GM12878 (cell line): ENCODE data around the gene PLEKHD1. TPM values are rescaled to one million over a fixed set of nuclear protein-coding genes. Genes with fewer than 3 reads are reported as not detected.

ENCODE experiments used
- ATAC-seq: fragments of 200-7000 bp; cut with Tn5 transposase; 3 replicates; pipeline ENCODE4 v1.9.1; 2020; ENCODE audit warnings: mild to moderate bottlenecking, moderate library complexity
- BruUV-seq: library from RNA; stranded (reverse); fragments of 400-500 nt; replicated peaks from 2 replicates; lab custom pipeline; 2021; lab: Mats Ljungman, UMichigan
- CTCF ChIA-PET: fragments of 300-600 bp; sonication (Branson Sonifier 250); formaldehyde crosslinking; extraction: SDS; loops from one replicate; lab custom pipeline; 2021; ENCODE audit warnings: inconsistent platforms; lab: Yijun Ruan, JAX
- POLR2A ChIA-PET: fragments of 350-600 bp; formaldehyde crosslinking; extraction: SDS; loops from one replicate; lab custom pipeline; 2021; ENCODE audit warnings: inconsistent platforms; lab: Charles Lee
- RAD21 ChIA-PET: fragments of 300-600 bp; sonication (Branson Sonifier 250); formaldehyde crosslinking; loops from one replicate; lab custom pipeline; 2023; ENCODE audit warnings: antibody characterized with exemption; ENCODE audit not compliant: unreplicated experiment; lab: Charles Lee
- SMC1A ChIA-PET: fragments of 300-600 bp; sonication (Branson Sonifier 250); formaldehyde crosslinking; loops from one replicate; lab custom pipeline; 2023; ENCODE audit not compliant: unreplicated experiment, uncharacterized antibody; lab: Charles Lee
- DNase-seq: peaks from one replicate; pipeline ENCODE4 v3.0.0-alpha.2; 2011; ENCODE audit warnings: low read depth, low spot score
- FAIRE-seq: peaks from 3 replicates; lab custom pipeline; 2011; peaks lifted over from hg19 to GRCh38; lab: Jason Lieb, UNC
- H2AFZ ChIP-seq: 2 replicates; pipeline ENCODE4 v1.6.0; 2011; ENCODE audit warnings: low read depth, low read length, control low read depth; ENCODE audit not compliant: control insufficient read depth
- H3K27ac ChIP-seq: 2 replicates; pipeline ENCODE4 v1.5.1; 2011; ENCODE audit warnings: control low read depth; ENCODE audit not compliant: control insufficient read depth, insufficient read depth
- H3K27me3 ChIP-seq, 2 experiments: replicated peaks in 1 of 2; 2 replicates each; pipeline versions ENCODE4 v1.6.0 to v1.6.1; 2011; ENCODE audit warnings: low read length in 1 of 2; ENCODE audit not compliant: control insufficient read depth in 2 of 2, insufficient read depth in 2 of 2
- H3K36me3 ChIP-seq, 2 experiments: 2 replicates each; pipeline ENCODE4 v1.5.1; 2011; ENCODE audit warnings: low read length in 1 of 2; ENCODE audit not compliant: control insufficient read depth in 2 of 2, insufficient read depth in 2 of 2
- H3K4me1 ChIP-seq: 2 replicates; pipeline ENCODE4 v1.6.1; 2011; ENCODE audit warnings: mild to moderate bottlenecking, low read length, moderate library complexity, mixed read lengths; ENCODE audit not compliant: control insufficient read depth, insufficient read depth
- H3K4me2 ChIP-seq: 2 replicates; pipeline ENCODE4 v1.6.0; 2011; ENCODE audit warnings: control low read depth; ENCODE audit not compliant: control insufficient read depth, insufficient read depth
- H3K4me3 ChIP-seq: fragments of 200-600 bp; sonication (generic); 2 replicates; pipeline ENCODE4 v1.5.1; 2016
- H3K79me2 ChIP-seq: 2 replicates; pipeline ENCODE4 v1.6.0; 2011; ENCODE audit warnings: low read length; ENCODE audit not compliant: control insufficient read depth, insufficient read depth
- H3K9ac ChIP-seq: 2 replicates; pipeline ENCODE4 v1.8.0; 2011; ENCODE audit warnings: low read length, control low read depth, mixed read lengths; ENCODE audit not compliant: control insufficient read depth, insufficient read depth
- H3K9me3 ChIP-seq: replicated peaks from 3 replicates; pipeline ENCODE4 v1.5.1; 2011; ENCODE audit warnings: mild to moderate bottlenecking, low read length; ENCODE audit not compliant: control insufficient read depth, insufficient read depth
- H4K20me1 ChIP-seq: 2 replicates; pipeline ENCODE4 v1.6.0; 2011; ENCODE audit not compliant: control insufficient read depth, insufficient read depth
- BCL11A ChIP-seq: IDR thresholded peaks from 2 replicates; pipeline ENCODE4 v1.6.1; 2011; ENCODE audit warnings: low read depth, low read length
- CHD2 ChIP-seq: IDR thresholded peaks from 2 replicates; pipeline ENCODE4 v1.6.1; 2011; ENCODE audit warnings: low read depth, low read length, improper control_type of control experiment, borderline replicate concordance
- EED ChIP-seq: sonication (generic); IDR thresholded peaks from 2 replicates; pipeline ENCODE4 v1.6.1; 2016; ENCODE audit warnings: antibody characterized with exemption, low read depth
- ETV6 ChIP-seq, 2 experiments: fragments of 450-650 bp in 1 of 2; IDR thresholded peaks in 1 of 2; conservative IDR thresholded peaks in 1 of 2; 2 replicates each; pipeline ENCODE4 v1.6.1; 2014; ENCODE audit warnings: antibody characterized with exemption in 1 of 2, borderline replicate concordance in 1 of 2, low read depth in 1 of 2, mild to moderate bottlenecking in 1 of 2, moderate library complexity in 1 of 2
- GATAD2B ChIP-seq: fragments of 450-650 bp; conservative IDR thresholded peaks from 2 replicates; pipeline ENCODE4 v1.6.1; 2017; ENCODE audit warnings: low read depth, mild to moderate bottlenecking, moderate library complexity
- KDM1A ChIP-seq: fragments of 200-600 bp; sonication (generic); IDR thresholded peaks from 2 replicates; pipeline ENCODE4 v1.6.1; 2016; ENCODE audit warnings: borderline replicate concordance
- LARP7 ChIP-seq: fragments of 450-650 bp; IDR thresholded peaks from 2 replicates; pipeline ENCODE4 v1.6.1; 2017; ENCODE audit warnings: mild to moderate bottlenecking
- MTA3 ChIP-seq: IDR thresholded peaks from 2 replicates; pipeline ENCODE4 v1.6.1; 2012; ENCODE audit warnings: low read length, inconsistent platforms, borderline replicate concordance
- POLR2AphosphoS2 ChIP-seq: IDR thresholded peaks from 2 replicates; pipeline ENCODE4 v1.6.1; 2011; ENCODE audit warnings: low read depth, mild to moderate bottlenecking, low read length, improper control_type of control experiment, moderate library complexity
- SMARCA5 ChIP-seq: fragments of 450-650 bp; IDR thresholded peaks from 2 replicates; pipeline ENCODE4 v1.6.1; 2017; ENCODE audit warnings: mild to moderate bottlenecking
- TBL1XR1 ChIP-seq: IDR thresholded peaks from 2 replicates; pipeline ENCODE4 v1.6.1; 2012; ENCODE audit warnings: low read depth, low read length, improper control_type of control experiment
- YBX1 ChIP-seq: fragments of 450-650 bp; IDR thresholded peaks from 2 replicates; pipeline ENCODE4 v1.6.1; 2016; ENCODE audit warnings: antibody characterized with exemption
- ZNF384 ChIP-seq: IDR thresholded peaks from 2 replicates; pipeline ENCODE4 v1.6.1; 2012; ENCODE audit warnings: low read depth, mild to moderate bottlenecking, low read length, improper control_type of control experiment, borderline replicate concordance
- ZZZ3 ChIP-seq: IDR thresholded peaks from 2 replicates; pipeline ENCODE4 v1.6.1; 2011; ENCODE audit warnings: low read depth; ENCODE audit not compliant: control insufficient read depth, insufficient read length
- WGBS: methylation state at CpG from one replicate; pipeline ENCODE4 v1.1.6; 2016; ENCODE audit warnings: low lambda C conversion rate; ENCODE audit not compliant: insufficient replicate concordance, insufficient coverage; ENCODE audit errors: missing lambda C conversion rate; 5-methylcytosine and 5-hydroxymethylcytosine counted together
- in situ Hi-C: fragments of 300-500 bp; cut with MboI; formaldehyde crosslinking; loops from 9 replicates; pipeline ENCODE4 v1.14.3; 2018; ENCODE audit warnings: mixed read lengths
- intact Hi-C: fragments of 100-400 bp; cut with micrococcal nuclease; formaldehyde crosslinking; loops from one replicate; pipeline ENCODE4 v1.14.2; 2022; ENCODE audit not compliant: unreplicated experiment
- polyA plus RNA-seq, 11 experiments: library from polyadenylated mRNA; depleted of rRNA in 4 of 11; unstranded in 6 of 11; stranded (reverse) in 5 of 11; fragments of >200 nt; fragmentation: Nextera tagmentation in 4 of 11; fragmentation: Illumina TruSeq in 1 of 11; extraction: Ambion mirVana in 4 of 11; extraction: Trizol in 1 of 11; gene quantifications; 1 replicate in 1 of 11; 2 replicates in 10 of 11; pipeline versions ENCODE4 v1.2.1 to v1.2.3, GENCODE V29; 2011 to 2016; ENCODE audit warnings: inconsistent platforms in 2 of 11, missing spikeins in 2 of 11, low read depth in 1 of 11
- total RNA-seq, 4 experiments: library from RNA; depleted of rRNA in 3 of 4; stranded (reverse); fragments of >200 nt in 3 of 4; fragmentation: Illumina TruSeq in 1 of 4; extraction: Trizol in 1 of 4; gene quantifications; 2 replicates each; pipeline versions ENCODE4 v1.2.1 to v1.2.3, GENCODE V29; 2013 to 2021
- TF ChIP-seq, protein P1 (sequence below): IDR thresholded peaks from 2 replicates; pipeline ENCODE4 v1.6.1; 2011; ENCODE audit warnings: low read depth, mild to moderate bottlenecking, low read length, moderate library complexity, borderline replicate concordance; ENCODE audit errors: extremely low read depth
- TF ChIP-seq, protein P2 (sequence below): IDR thresholded peaks from 2 replicates; pipeline ENCODE4 v1.6.1; 2012; ENCODE audit warnings: low read length, inconsistent platforms
- TF ChIP-seq, protein P3 (sequence below): IDR thresholded peaks from 2 replicates; pipeline ENCODE4 v1.6.1; 2011; ENCODE audit warnings: borderline replicate concordance, low read depth, mild to moderate bottlenecking, moderate library complexity, low read length; ENCODE audit not compliant: insufficient read depth, poor library complexity, severe bottlenecking
- TF ChIP-seq, protein P4 (sequence below): IDR thresholded peaks from 2 replicates; pipeline ENCODE4 v1.6.1; 2012; ENCODE audit warnings: low read depth, low read length, improper control_type of control experiment
- TF ChIP-seq, protein P5 (sequence below): IDR thresholded peaks from 2 replicates; pipeline ENCODE4 v1.6.1; 2011; ENCODE audit warnings: borderline replicate concordance, low read depth, mild to moderate bottlenecking, moderate library complexity, mixed read lengths, low read length; ENCODE audit not compliant: insufficient read depth; ENCODE audit errors: extremely low read length

PLEKHD1 gene
- total and polyA plus RNA-seq, 10 of the 15 experiments (the other 5 are each of a cell fraction or from before 2014, with no cell fraction given), result 0.01 to 0.08 (median 0.04) TPM; not detected in 6

DNA sequence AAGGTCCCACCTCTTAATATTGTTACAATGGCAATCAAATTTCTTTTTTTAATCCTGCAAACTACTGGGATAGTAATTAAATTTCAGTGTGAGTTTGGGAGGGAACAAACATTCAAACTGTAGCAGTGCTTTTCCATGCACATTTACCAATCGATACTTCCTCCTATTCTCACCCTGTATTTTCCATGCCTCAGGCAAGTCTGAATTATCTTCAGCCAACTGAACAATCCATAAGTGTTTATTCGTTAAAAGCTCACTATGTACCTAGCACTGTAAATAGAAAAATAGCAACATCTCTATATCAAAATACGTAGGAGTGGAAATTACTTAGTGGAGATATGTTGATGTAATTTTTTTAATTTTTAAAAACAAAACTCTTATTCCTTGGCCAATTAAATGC is 46.6 kb downstream of the PLEKHD1 start:
- TF ChIP-seq ZNF384 (no peak), POLR2AphosphoS2 (no peak), MTA3 (no peak), LARP7 (no peak), YBX1 (no peak), EED (no peak), SMARCA5 (no peak), BCL11A (no peak), ZZZ3 (no peak), GATAD2B (no peak), TBL1XR1 (no peak), CHD2 (no peak), ETV6 (conservative IDR thresholded peaks at IDR 0.05 in 1 of 2, IDR thresholded peaks at IDR 0.05 in 1 of 2; ENCODE audit: borderline replicate concordance in 1 of 2, low read depth in 1 of 2) (no peak), KDM1A (no peak)
- TF ChIP-seq, protein P1, sequence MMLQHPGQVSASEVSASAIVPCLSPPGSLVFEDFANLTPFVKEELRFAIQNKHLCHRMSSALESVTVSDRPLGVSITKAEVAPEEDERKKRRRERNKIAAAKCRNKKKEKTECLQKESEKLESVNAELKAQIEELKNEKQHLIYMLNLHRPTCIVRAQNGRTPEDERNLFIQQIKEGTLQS, result no peak
- TF ChIP-seq, protein P2, sequence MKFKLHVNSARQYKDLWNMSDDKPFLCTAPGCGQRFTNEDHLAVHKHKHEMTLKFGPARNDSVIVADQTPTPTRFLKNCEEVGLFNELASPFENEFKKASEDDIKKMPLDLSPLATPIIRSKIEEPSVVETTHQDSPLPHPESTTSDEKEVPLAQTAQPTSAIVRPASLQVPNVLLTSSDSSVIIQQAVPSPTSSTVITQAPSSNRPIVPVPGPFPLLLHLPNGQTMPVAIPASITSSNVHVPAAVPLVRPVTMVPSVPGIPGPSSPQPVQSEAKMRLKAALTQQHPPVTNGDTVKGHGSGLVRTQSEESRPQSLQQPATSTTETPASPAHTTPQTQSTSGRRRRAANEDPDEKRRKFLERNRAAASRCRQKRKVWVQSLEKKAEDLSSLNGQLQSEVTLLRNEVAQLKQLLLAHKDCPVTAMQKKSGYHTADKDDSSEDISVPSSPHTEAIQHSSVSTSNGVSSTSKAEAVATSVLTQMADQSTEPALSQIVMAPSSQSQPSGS, result no peak
- TF ChIP-seq, protein P3, sequence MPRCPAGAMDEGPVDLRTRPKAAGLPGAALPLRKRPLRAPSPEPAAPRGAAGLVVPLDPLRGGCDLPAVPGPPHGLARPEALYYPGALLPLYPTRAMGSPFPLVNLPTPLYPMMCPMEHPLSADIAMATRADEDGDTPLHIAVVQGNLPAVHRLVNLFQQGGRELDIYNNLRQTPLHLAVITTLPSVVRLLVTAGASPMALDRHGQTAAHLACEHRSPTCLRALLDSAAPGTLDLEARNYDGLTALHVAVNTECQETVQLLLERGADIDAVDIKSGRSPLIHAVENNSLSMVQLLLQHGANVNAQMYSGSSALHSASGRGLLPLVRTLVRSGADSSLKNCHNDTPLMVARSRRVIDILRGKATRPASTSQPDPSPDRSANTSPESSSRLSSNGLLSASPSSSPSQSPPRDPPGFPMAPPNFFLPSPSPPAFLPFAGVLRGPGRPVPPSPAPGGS, result no peak
- TF ChIP-seq, protein P4, sequence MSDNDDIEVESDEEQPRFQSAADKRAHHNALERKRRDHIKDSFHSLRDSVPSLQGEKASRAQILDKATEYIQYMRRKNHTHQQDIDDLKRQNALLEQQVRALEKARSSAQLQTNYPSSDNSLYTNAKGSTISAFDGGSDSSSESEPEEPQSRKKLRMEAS, result no peak
- TF ChIP-seq, protein P5, sequence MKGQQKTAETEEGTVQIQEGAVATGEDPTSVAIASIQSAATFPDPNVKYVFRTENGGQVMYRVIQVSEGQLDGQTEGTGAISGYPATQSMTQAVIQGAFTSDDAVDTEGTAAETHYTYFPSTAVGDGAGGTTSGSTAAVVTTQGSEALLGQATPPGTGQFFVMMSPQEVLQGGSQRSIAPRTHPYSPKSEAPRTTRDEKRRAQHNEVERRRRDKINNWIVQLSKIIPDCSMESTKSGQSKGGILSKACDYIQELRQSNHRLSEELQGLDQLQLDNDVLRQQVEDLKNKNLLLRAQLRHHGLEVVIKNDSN, result no peak
- FAIRE-seq (no peak), DNase-seq (no peak), ATAC-seq (no peak)
- Histone ChIP-seq H4K20me1 (no peaks in the 10 kb centered on the region), H3K4me2 (no peak overlapping the region), H3K27me3 (peaks cover 2 to 3% of the 10 kb centered on the region in 2 experiments), H3K27ac (no peak overlapping the region), H3K4me3 (no peak overlapping the region), H3K79me2 (no peaks in the 10 kb centered on the region), H3K36me3 (no peaks in the 10 kb centered on the region), H2AFZ (no peak overlapping the region), H3K4me1 (no peaks in the 10 kb centered on the region), H3K9ac (no peak overlapping the region), H3K9me3 (no peaks in the 10 kb centered on the region)
- in situ Hi-C loops (no loop called here), intact Hi-C loops (no loop called here)
- BruUV-seq, result no TSS peak
- POLR2A ChIA-PET, result no interaction called here
- SMC1A ChIA-PET, result no interaction called here
- CTCF ChIA-PET, result no interaction called here
- RAD21 ChIA-PET, result no interaction called here
- 44% methylated on average over 3 of the region's 3 CpGs for WGBS
